Esophagus muscularis mucosa (tissue), 3 donors: Measurements from ENCODE around the gene MYB.

ENCODE experiments used
- POLR2AphosphoS5 ChIP-seq, 2 donors: sonication (generic); formaldehyde crosslinking; IDR thresholded peaks; one replicate each; pipeline ENCODE4 v1.6.1; 2017; ENCODE audit warnings: antibody characterized with exemption in 2 of 2
- TF ChIP-seq, protein P1 (sequence below), 3 experiments: fragments of 200-600 bp in 2 of 3; fragments of 450-650 bp in 1 of 3; sonication (generic) in 2 of 3; IDR thresholded peaks; one replicate each; pipeline ENCODE4 v1.5.1; 2017 to 2019; ENCODE audit warnings: antibody characterized with exemption in 3 of 3, mild to moderate bottlenecking in 2 of 3, moderate library complexity in 1 of 3

DNA sequence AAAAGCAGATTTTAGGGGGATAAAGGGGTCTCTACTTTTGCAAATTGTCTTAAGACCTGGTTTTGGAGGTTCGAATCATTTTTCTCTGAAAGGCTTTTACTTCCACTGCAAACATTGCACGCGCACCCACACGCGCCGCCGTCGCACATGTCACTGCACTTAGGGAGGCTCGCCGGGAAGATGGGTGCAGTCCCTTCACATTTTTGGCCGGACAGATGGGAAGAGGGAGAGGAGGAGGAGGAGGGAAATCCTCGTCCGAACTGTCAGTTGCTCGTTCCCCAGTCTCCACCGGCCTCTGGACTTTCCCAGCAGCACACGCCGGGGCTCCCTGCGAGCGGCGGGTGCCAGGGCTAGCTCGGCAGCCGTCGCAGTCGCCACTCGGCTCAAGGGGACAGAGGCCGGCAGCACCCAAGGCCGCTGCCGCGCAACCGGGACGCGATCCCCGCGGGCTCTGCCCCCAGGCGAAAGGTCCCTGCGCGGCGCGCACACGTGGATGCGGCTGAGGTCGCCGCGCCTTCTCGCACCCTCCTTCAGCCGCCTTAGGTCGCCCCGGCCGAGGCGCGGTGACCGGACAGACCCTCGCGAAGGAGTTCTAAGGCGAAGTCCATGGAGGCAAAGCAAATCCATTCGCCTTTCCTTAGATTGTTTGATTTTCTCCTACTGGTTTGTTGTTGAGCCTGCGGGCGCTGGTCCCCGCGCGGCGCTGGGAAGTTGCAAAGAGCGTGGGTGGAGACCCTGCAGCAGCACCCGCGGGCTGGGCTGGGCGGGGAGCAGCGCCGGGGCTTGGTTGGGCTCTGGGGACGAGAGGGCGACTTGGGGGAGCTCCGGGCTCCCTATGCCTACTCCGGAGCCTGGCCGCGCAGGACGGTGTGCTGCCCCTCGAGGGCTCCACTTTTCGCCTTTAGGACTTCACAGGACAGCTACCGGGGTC, 1.2 kb downstream of the MYB start:
- TF ChIP-seq, protein P1, sequence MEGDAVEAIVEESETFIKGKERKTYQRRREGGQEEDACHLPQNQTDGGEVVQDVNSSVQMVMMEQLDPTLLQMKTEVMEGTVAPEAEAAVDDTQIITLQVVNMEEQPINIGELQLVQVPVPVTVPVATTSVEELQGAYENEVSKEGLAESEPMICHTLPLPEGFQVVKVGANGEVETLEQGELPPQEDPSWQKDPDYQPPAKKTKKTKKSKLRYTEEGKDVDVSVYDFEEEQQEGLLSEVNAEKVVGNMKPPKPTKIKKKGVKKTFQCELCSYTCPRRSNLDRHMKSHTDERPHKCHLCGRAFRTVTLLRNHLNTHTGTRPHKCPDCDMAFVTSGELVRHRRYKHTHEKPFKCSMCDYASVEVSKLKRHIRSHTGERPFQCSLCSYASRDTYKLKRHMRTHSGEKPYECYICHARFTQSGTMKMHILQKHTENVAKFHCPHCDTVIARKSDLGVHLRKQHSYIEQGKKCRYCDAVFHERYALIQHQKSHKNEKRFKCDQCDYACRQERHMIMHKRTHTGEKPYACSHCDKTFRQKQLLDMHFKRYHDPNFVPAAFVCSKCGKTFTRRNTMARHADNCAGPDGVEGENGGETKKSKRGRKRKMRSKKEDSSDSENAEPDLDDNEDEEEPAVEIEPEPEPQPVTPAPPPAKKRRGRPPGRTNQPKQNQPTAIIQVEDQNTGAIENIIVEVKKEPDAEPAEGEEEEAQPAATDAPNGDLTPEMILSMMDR (IDR thresholded peaks at IDR 0.05): no peak
- TF ChIP-seq POLR2AphosphoS5 (IDR thresholded peaks at IDR 0.05): no peak
